Large intestine (tissue), 1 donor: ENCODE measurements around the gene NAA60. TPM values are rescaled to one million over a fixed set of nuclear protein-coding genes. Genes with fewer than 3 reads are reported as not detected.

ENCODE experiments used
- polyA plus RNA-seq: library from polyadenylated mRNA; unstranded; fragments of 120-200 nt; gene quantifications from one replicate; pipeline ENCODE4 v1.2.1, GENCODE V29; 2013

The NAA60 gene
- polyA plus RNA-seq, 1 donor = 59.3 TPM

Other genes starting within 250 kb of the NAA60 start
- gene ZNF200, start 208.5 kb upstream of the NAA60 start, polyA plus RNA-seq = 10.8 TPM
- gene MEFV, start 187.0 kb upstream of the NAA60 start, polyA plus RNA-seq = 0.45 TPM
- 42.8 TPM for gene ZNF263, start 160.2 kb upstream of the NAA60 start, polyA plus RNA-seq
- gene TIGD7, start 138.2 kb upstream of the NAA60 start, polyA plus RNA-seq = 10.7 TPM
- gene ZNF75A, start 138.2 kb upstream of the NAA60 start, polyA plus RNA-seq = 40.6 TPM
- gene OR2C1, start 87.8 kb upstream of the NAA60 start, polyA plus RNA-seq = 0.31 TPM
- gene ZSCAN32, start 42.7 kb upstream of the NAA60 start, polyA plus RNA-seq = 15.9 TPM
- gene ZNF174, start 42.5 kb upstream of the NAA60 start, polyA plus RNA-seq = 11.4 TPM
- gene ZNF597, start 176 bp upstream of the NAA60 start, polyA plus RNA-seq = 4.2 TPM
- not detected for gene C16orf90, start 51.8 kb downstream of the NAA60 start, polyA plus RNA-seq
- 24.1 TPM for gene CLUAP1, start 57.3 kb downstream of the NAA60 start, polyA plus RNA-seq
- gene NLRC3, start 133.7 kb downstream of the NAA60 start, polyA plus RNA-seq = 2.5 TPM
- gene SLX4, start 167.9 kb downstream of the NAA60 start, polyA plus RNA-seq = 6.6 TPM
- 170 TPM for gene DNASE1, start 211.0 kb downstream of the NAA60 start, polyA plus RNA-seq